Peyer's patch (tissue), 4 donors: ENCODE results near the gene ZFP57. TPM values are rescaled to one million over a fixed set of nuclear protein-coding genes. Genes with fewer than 3 reads are reported as not detected.
A peak's percentile ranks its signal among the peaks of the same experiment; 100 is the strongest.

Experiments used
- DNase-seq, 3 donors: peaks; one replicate each; pipeline ENCODE4 v3.0.0-alpha.2; 2017 to 2019
- H3K27ac ChIP-seq, 4 donors: fragments of 200-600 bp; sonication (generic); one replicate each; pipeline ENCODE4 v1.5.1; 2016 to 2019
- H3K27me3 ChIP-seq, 2 donors: fragments of 200-600 bp; sonication (generic); one replicate each; pipeline ENCODE4 v1.5.1; 2019
- H3K36me3 ChIP-seq, 3 donors: fragments of 200-600 bp; sonication (generic); one replicate each; pipeline ENCODE4 v1.5.1; 2016 to 2019
- H3K4me1 ChIP-seq, 4 donors: fragments of 200-600 bp; sonication (generic); one replicate each; pipeline ENCODE4 v1.5.1; 2016 to 2019
- H3K4me3 ChIP-seq, 4 donors: fragments of 200-600 bp; sonication (generic); 1 replicate in 3 of 4; 2 replicates in 1 of 4; pipeline ENCODE4 v1.5.1; 2016 to 2019; ENCODE audit warnings: mild to moderate bottlenecking in 1 of 4
- H3K9me3 ChIP-seq, 4 donors: fragments of 200-600 bp; sonication (generic); one replicate each; pipeline ENCODE4 v1.5.1; 2016 to 2019; ENCODE audit warnings: mild to moderate bottlenecking in 1 of 4
- CTCF ChIP-seq, 6 experiments: fragments of 450-650 bp in 4 of 6; fragments of 200-600 bp in 2 of 6; sonication (generic) in 1 of 6; IDR thresholded peaks; one replicate each; pipeline ENCODE4 v1.5.1; 2017 to 2019; ENCODE audit warnings: antibody characterized with exemption in 6 of 6, mild to moderate bottlenecking in 3 of 6, moderate library complexity in 1 of 6
- POLR2A ChIP-seq, 2 donors: fragments of 450-650 bp; IDR thresholded peaks; one replicate each; pipeline ENCODE4 v1.5.1; 2017; ENCODE audit warnings: antibody characterized with exemption in 2 of 2, mild to moderate bottlenecking in 2 of 2, moderate library complexity in 2 of 2
- total RNA-seq, 4 donors: library from RNA; depleted of rRNA; stranded (reverse); fragments of >200 nt; gene quantifications; one replicate each; pipeline ENCODE4 v1.1.0, GENCODE V29; 2016

Gene ZFP57
- total RNA-seq, 4 donors from 2014 or later: 1.6 TPM; not detected in 3

GRCh38 chr6:29681811-29682210, 859 bp upstream of the ZFP57 start:
- no peak for TF ChIP-seq POLR2A (IDR thresholded peaks at IDR 0.05)
- TF ChIP-seq CTCF (IDR thresholded peaks at IDR 0.05): no peak
- no peaks in the 10 kb centered on the region for H3K9me3 ChIP-seq
- DNase-seq: no peak
- no peaks in the 10 kb centered on the region for H3K27me3 ChIP-seq
- H3K4me3 ChIP-seq: no peak overlapping the region
- H3K36me3 ChIP-seq: no peaks in the 10 kb centered on the region
- H3K27ac ChIP-seq: no peak overlapping the region
- no peaks in the 10 kb centered on the region for H3K4me1 ChIP-seq

- Histone ChIP-seq H3K27me3 (no peaks in the 10 kb centered on the region), H3K36me3 (no peaks in the 10 kb centered on the region), H3K4me3 (peak overlapping the region in 2 of 4 donors; percentile 6 to 8), H3K4me1 (no peaks in the 10 kb centered on the region), H3K9me3 (no peaks in the 10 kb centered on the region), H3K27ac (no peak overlapping the region)
- TF ChIP-seq POLR2A (IDR thresholded peaks at IDR 0.05) (no peak), CTCF (IDR thresholded peaks at IDR 0.05) (no peak)
- DNase-seq: no peak
Measured at GRCh38 chr6:29680416-29680815, 536 bp downstream of the ZFP57 start.

GRCh38 chr6:29679962-29680361, 990 bp downstream of the ZFP57 start:
- no peak for DNase-seq
- H3K9me3 ChIP-seq: no peaks in the 10 kb centered on the region
- no peak overlapping the region for H3K27ac ChIP-seq
- H3K27me3 ChIP-seq: no peaks in the 10 kb centered on the region
- no peak for TF ChIP-seq POLR2A (IDR thresholded peaks at IDR 0.05)
- no peak for TF ChIP-seq CTCF (IDR thresholded peaks at IDR 0.05)
- no peaks in the 10 kb centered on the region for H3K36me3 ChIP-seq
- no peaks in the 10 kb centered on the region for H3K4me1 ChIP-seq
- no peak overlapping the region for H3K4me3 ChIP-seq

- Histone ChIP-seq H3K36me3 (no peaks in the 10 kb centered on the region), H3K4me3 (no peak overlapping the region), H3K27ac (no peak overlapping the region), H3K27me3 (no peaks in the 10 kb centered on the region), H3K9me3 (no peaks in the 10 kb centered on the region), H3K4me1 (no peaks in the 10 kb centered on the region)
- no peak for DNase-seq
- TF ChIP-seq POLR2A (IDR thresholded peaks at IDR 0.05): no peak
- no peak for TF ChIP-seq CTCF (IDR thresholded peaks at IDR 0.05)
Measured at GRCh38 chr6:29678114-29678513, 2.8 kb downstream of the ZFP57 start.

- Histone ChIP-seq H3K9me3 (no peaks in the 10 kb centered on the region), H3K36me3 (no peaks in the 10 kb centered on the region), H3K4me1 (no peaks in the 10 kb centered on the region), H3K27ac (no peak overlapping the region), H3K4me3 (no peak overlapping the region), H3K27me3 (no peaks in the 10 kb centered on the region)
- DNase-seq: no peak
- TF ChIP-seq CTCF (IDR thresholded peaks at IDR 0.05): no peak
- TF ChIP-seq POLR2A (IDR thresholded peaks at IDR 0.05): no peak
Measured at GRCh38 chr6:29676981-29677601, 3.9 kb downstream of the ZFP57 start.

- Histone ChIP-seq H3K27me3 (no peaks in the 10 kb centered on the region), H3K4me1 (no peaks in the 10 kb centered on the region), H3K4me3 (no peak overlapping the region), H3K9me3 (no peaks in the 10 kb centered on the region), H3K36me3 (no peaks in the 10 kb centered on the region), H3K27ac (no peak overlapping the region)
- TF ChIP-seq CTCF (IDR thresholded peaks at IDR 0.05): no peak
- TF ChIP-seq POLR2A (IDR thresholded peaks at IDR 0.05): no peak
- no peak for DNase-seq
Measured at GRCh38 chr6:29675561-29675960, 5.4 kb downstream of the ZFP57 start.
